Measurements from ENCODE around the gene CACNB2.

GRCh38 chr10:18486438-18486837 is 346.2 kb downstream of the CACNB2 start:
- no peak for TF ChIP-seq CTCF (IDR thresholded peaks at IDR 0.05)
- no peak for TF ChIP-seq TAF1 (IDR thresholded peaks at IDR 0.05; ENCODE audit: borderline replicate concordance, low read depth, low read length)
- no peak for TF ChIP-seq MXI1 (IDR thresholded peaks at IDR 0.05; ENCODE audit: low read depth, low read length)
- TF ChIP-seq CHD2 (IDR thresholded peaks at IDR 0.05; ENCODE audit: low read length, partially characterized antibody): no peak
- TF ChIP-seq REST (IDR thresholded peaks at IDR 0.05; ENCODE audit: low read depth, low read length): no peak
- no peak for TF ChIP-seq POLR2AphosphoS5 (IDR thresholded peaks at IDR 0.05; ENCODE audit: low read depth, low read length)
- no peak for TF ChIP-seq EP300 (IDR thresholded peaks at IDR 0.05; ENCODE audit: borderline replicate concordance in 1 of 2, low read depth in 1 of 2, low read length in 1 of 2)
- TF ChIP-seq TCF12 (IDR thresholded peaks at IDR 0.05): no peak
- TF ChIP-seq ZBTB33 (IDR thresholded peaks at IDR 0.05; ENCODE audit: borderline replicate concordance, low read depth): no peak
